ENCODE results near the gene SLC17A7. TPM values are rescaled to one million over a fixed set of nuclear protein-coding genes. Genes with fewer than 3 reads are reported as not detected.
A peak's percentile ranks its signal among the peaks of the same experiment; 100 is the strongest.

Gene SLC17A7
- total RNA-seq, result under 1 TPM; 0.20 to 0.33 TPM

GRCh38 chr19:49441210-49441959 lies at the start of gene SLC17A7:
TSS of gene SLC17A7 (minus strand) at chr19:49441527. CDS start at chr19:49441379, 148 bp downstream.
- no peaks in the 10 kb centered on the region for H3K9me3 Mint-ChIP-seq
- peaks cover 0 to 2% of the 10 kb centered on the region in 2 donors for H3K36me3 Mint-ChIP-seq
- ATAC-seq (peak in 1 of 2 donors; percentile 19), DNase-seq (ENCODE audit: low spot score in 2 of 2) (no peak)
- H3K27ac Mint-ChIP-seq, result no peak within 1 kb of the TSS

- no peak for ATAC-seq
- no peak for DNase-seq (ENCODE audit: low spot score in 2 of 2)
- Mint-ChIP-seq H3K9me3 (no peaks in the 10 kb centered on the region), H3K36me3 (peaks cover 46 to 63% of the 10 kb centered on the region in 2 donors), H3K27ac (peak overlapping the region; percentile 100)
Measured at GRCh38 chr19:49490287-49491029, 49.1 kb upstream of the SLC17A7 start.

GRCh38 chr19:49489601-49490167 lies 48.4 kb upstream of the SLC17A7 start:
- peaks cover 46 to 63% of the 10 kb centered on the region in 2 donors for H3K36me3 Mint-ChIP-seq
- no peak for ATAC-seq
- DNase-seq (ENCODE audit: low spot score in 2 of 2), result no peak
- H3K27ac Mint-ChIP-seq, result peak overlapping the region; percentile 100
- H3K9me3 Mint-ChIP-seq, result no peaks in the 10 kb centered on the region

GRCh38 chr19:49488863-49489537 lies 47.7 kb upstream of the SLC17A7 start:
- H3K27ac Mint-ChIP-seq, result peak overlapping the region; percentile 100
- DNase-seq (ENCODE audit: low spot score in 2 of 2), result no peak
- peaks cover 46 to 63% of the 10 kb centered on the region in 2 donors for H3K36me3 Mint-ChIP-seq
- no peaks in the 10 kb centered on the region for H3K9me3 Mint-ChIP-seq
- ATAC-seq, result no peak

- ATAC-seq, result no peak
- Mint-ChIP-seq H3K36me3 (peaks cover 46 to 66% of the 10 kb centered on the region in 2 donors), H3K9me3 (no peaks in the 10 kb centered on the region), H3K27ac (peak overlapping the region; percentile 100)
- DNase-seq (ENCODE audit: low spot score in 2 of 2), result no peak
Measured at GRCh38 chr19:49488046-49488862, 46.9 kb upstream of the SLC17A7 start.

GRCh38 chr19:49487277-49488045 lies 46.1 kb upstream of the SLC17A7 start, which contains the start of gene RPL13A:
TSS of gene RPL13A (plus strand) at chr19:49487608. CDS start at chr19:49487630, 22 bp downstream.
- peak; percentile 89 to 94 for ATAC-seq
- H3K36me3 Mint-ChIP-seq, result peaks cover 46 to 61% of the 10 kb centered on the region in 2 donors
- no peaks in the 10 kb centered on the region for H3K9me3 Mint-ChIP-seq
- peak within 1 kb of the TSS; percentile 100 for H3K27ac Mint-ChIP-seq
- DNase-seq (ENCODE audit: low spot score in 2 of 2), result peak; percentile 100

- peak overlapping the region; percentile 100 for H3K27ac Mint-ChIP-seq
- H3K9me3 Mint-ChIP-seq, result no peaks in the 10 kb centered on the region
- DNase-seq (ENCODE audit: low spot score in 2 of 2) (no peak), ATAC-seq (no peak)
- peaks cover 46 to 54% of the 10 kb centered on the region in 2 donors for H3K36me3 Mint-ChIP-seq
Measured at GRCh38 chr19:49486710-49487276, 45.5 kb upstream of the SLC17A7 start.

GRCh38 chr19:49486232-49486631 lies 44.9 kb upstream of the SLC17A7 start:
- no peak for ATAC-seq
- Mint-ChIP-seq H3K36me3 (peaks cover 46 to 52% of the 10 kb centered on the region in 2 donors), H3K9me3 (no peaks in the 10 kb centered on the region), H3K27ac (peak overlapping the region; percentile 92 to 100)
- no peak for DNase-seq (ENCODE audit: low spot score in 2 of 2)

- peaks cover 2 to 19% of the 10 kb centered on the region in 2 donors for H3K36me3 Mint-ChIP-seq
Measured at GRCh38 chr19:49481020-49481683, 39.8 kb upstream of the SLC17A7 start.

GRCh38 chr19:49479975-49480628 lies 38.8 kb upstream of the SLC17A7 start:
- Mint-ChIP-seq H3K36me3 (peaks cover 5 to 23% of the 10 kb centered on the region in 2 donors), H3K27ac (no peak overlapping the region)
- ATAC-seq, result no peak

More at GRCh38 chr19:49481020-49481683, 39.8 kb upstream of the SLC17A7 start:
- DNase-seq (ENCODE audit: low spot score in 2 of 2) (no peak), ATAC-seq (no peak)
- H3K27ac Mint-ChIP-seq, result peak overlapping the region in 1 of 2 donors; percentile 95
- H3K9me3 Mint-ChIP-seq, result no peaks in the 10 kb centered on the region

GRCh38 chr19:49475995-49476880 lies 34.9 kb upstream of the SLC17A7 start:
- Mint-ChIP-seq H3K27ac (peak overlapping the region; percentile 88 to 91), H3K36me3 (peaks cover 5 to 16% of the 10 kb centered on the region in 2 donors)
- peak; percentile 75 to 76 for ATAC-seq

More at GRCh38 chr19:49479975-49480628, 38.8 kb upstream of the SLC17A7 start:
- H3K9me3 Mint-ChIP-seq, result no peaks in the 10 kb centered on the region
- no peak for DNase-seq (ENCODE audit: low spot score in 2 of 2)

GRCh38 chr19:49475191-49475917 lies 34.0 kb upstream of the SLC17A7 start:
- peak in 1 of 2 donors; percentile 3 for ATAC-seq
- peaks cover 5 to 16% of the 10 kb centered on the region in 2 donors for H3K36me3 Mint-ChIP-seq
- peak overlapping the region; percentile 88 to 91 for H3K27ac Mint-ChIP-seq
- no peak for DNase-seq (ENCODE audit: low spot score in 2 of 2)
- H3K9me3 Mint-ChIP-seq, result no peaks in the 10 kb centered on the region

More at GRCh38 chr19:49475995-49476880, 34.9 kb upstream of the SLC17A7 start:
- H3K9me3 Mint-ChIP-seq, result no peaks in the 10 kb centered on the region
- DNase-seq (ENCODE audit: low spot score in 2 of 2), result peak; percentile 82 to 84
